ENCODE measurements around the gene MRPS15. TPM values are rescaled to one million over a fixed set of nuclear protein-coding genes. Genes with fewer than 3 reads are reported as not detected.

The MRPS15 gene
- total and polyA plus RNA-seq, 4 donors, result 34.7 to 81.3 (median 57.8) TPM

- H3K27me3 ChIP-seq (ENCODE audit: control insufficient read depth in 1 of 2, insufficient read depth in 2 of 2, low read length in 1 of 2), result no peaks in the 10 kb centered on the region
- H3K27ac ChIP-seq (ENCODE audit: low read depth in 1 of 2, low read length in 2 of 2), result no peak overlapping the region
- no peaks in the 10 kb centered on the region for H3K4me1 ChIP-seq (ENCODE audit: control insufficient read depth in 1 of 2, insufficient read depth in 2 of 2, low read length in 2 of 2)
- intact Hi-C loops (cut with DNase I), result no loop called here
- DNase-seq (no peak), ATAC-seq (ENCODE audit: low FRiP score) (no peak)
- H3K36me3 ChIP-seq (ENCODE audit: control insufficient read depth in 1 of 2, insufficient read depth in 2 of 2, low read length in 1 of 2), result peaks cover 0 to 19% of the 10 kb centered on the region in 2 donors
- no peak overlapping the region for H3K4me3 ChIP-seq (ENCODE audit: low read length in 2 of 2)
- no peaks in the 10 kb centered on the region for H3K9me3 ChIP-seq (ENCODE audit: control insufficient read depth, low read length)
These were observed 7.7 kb downstream of the MRPS15 start for GRCh38 chr1:36456391-36456928.

- no peak for DNase-seq
- intact Hi-C loops (cut with DNase I), result no loop called here
- H3K36me3 ChIP-seq (ENCODE audit: control insufficient read depth in 1 of 2, insufficient read depth in 2 of 2, low read length in 1 of 2), result peaks cover 0 to 13% of the 10 kb centered on the region in 2 donors
- no peaks in the 10 kb centered on the region for H3K9me3 ChIP-seq (ENCODE audit: control insufficient read depth, low read length)
- 84 to 86% methylated on average over 1 of the region's 1 CpG for WGBS, 2 donors
- H3K4me3 ChIP-seq (ENCODE audit: low read length in 2 of 2), result no peak overlapping the region
- H3K27me3 ChIP-seq (ENCODE audit: control insufficient read depth in 1 of 2, insufficient read depth in 2 of 2, low read length in 1 of 2), result no peaks in the 10 kb centered on the region
- H3K4me1 ChIP-seq (ENCODE audit: control insufficient read depth in 1 of 2, insufficient read depth in 2 of 2, low read length in 2 of 2), result no peaks in the 10 kb centered on the region
- H3K27ac ChIP-seq (ENCODE audit: low read depth in 1 of 2, low read length in 2 of 2), result no peak overlapping the region
- ATAC-seq (ENCODE audit: low FRiP score), result no peak
These were observed 8.8 kb downstream of the MRPS15 start for GRCh38 chr1:36455386-36455785.

- no peaks in the 10 kb centered on the region for H3K4me1 ChIP-seq (ENCODE audit: control insufficient read depth in 1 of 2, insufficient read depth in 2 of 2, low read length in 2 of 2)
- no peak overlapping the region for H3K27ac ChIP-seq (ENCODE audit: low read depth in 1 of 2, low read length in 2 of 2)
- intact Hi-C loops (cut with DNase I), result no loop called here
- ATAC-seq (ENCODE audit: low FRiP score), result no peak
- DNase-seq, result no peak
- H3K36me3 ChIP-seq (ENCODE audit: control insufficient read depth in 1 of 2, insufficient read depth in 2 of 2, low read length in 1 of 2), result peaks cover 0 to 11% of the 10 kb centered on the region in 2 donors
- H3K9me3 ChIP-seq (ENCODE audit: control insufficient read depth, low read length), result no peaks in the 10 kb centered on the region
- 89 to 91% methylated on average over 6 of the region's 6 CpGs for WGBS, 2 donors
- no peak overlapping the region for H3K4me3 ChIP-seq (ENCODE audit: low read length in 2 of 2)
- no peaks in the 10 kb centered on the region for H3K27me3 ChIP-seq (ENCODE audit: control insufficient read depth in 1 of 2, insufficient read depth in 2 of 2, low read length in 1 of 2)
These were observed 10.4 kb downstream of the MRPS15 start for GRCh38 chr1:36453600-36454388.

- no peaks in the 10 kb centered on the region for H3K27me3 ChIP-seq (ENCODE audit: control insufficient read depth in 1 of 2, insufficient read depth in 2 of 2, low read length in 1 of 2)
- H3K27ac ChIP-seq (ENCODE audit: low read depth in 1 of 2, low read length in 2 of 2), result no peak overlapping the region
- H3K9me3 ChIP-seq (ENCODE audit: control insufficient read depth, low read length), result no peaks in the 10 kb centered on the region
- 86 to 91% methylated on average over 3 of the region's 3 CpGs for WGBS, 2 donors
- H3K4me3 ChIP-seq (ENCODE audit: low read length in 2 of 2), result no peak overlapping the region
- ATAC-seq (ENCODE audit: low FRiP score) (no peak), DNase-seq (no peak)
- H3K36me3 ChIP-seq (ENCODE audit: control insufficient read depth in 1 of 2, insufficient read depth in 2 of 2, low read length in 1 of 2), result peaks cover 0 to 9% of the 10 kb centered on the region in 2 donors
- intact Hi-C loops (cut with DNase I), result no loop called here
- no peaks in the 10 kb centered on the region for H3K4me1 ChIP-seq (ENCODE audit: control insufficient read depth in 1 of 2, insufficient read depth in 2 of 2, low read length in 2 of 2)
These were observed 11.1 kb downstream of the MRPS15 start for GRCh38 chr1:36453051-36453450.

- ATAC-seq (ENCODE audit: low FRiP score), result peak; percentile 39
- DNase-seq, result no peak
- Histone ChIP-seq H3K27ac (ENCODE audit: low read depth in 1 of 2, low read length in 2 of 2) (peak overlapping the region in 1 of 2 donors; percentile 86), H3K4me3 (ENCODE audit: low read length in 2 of 2) (peak overlapping the region; percentile 37 to 53), H3K4me1 (ENCODE audit: control insufficient read depth in 1 of 2, insufficient read depth in 2 of 2, low read length in 2 of 2) (no peaks in the 10 kb centered on the region), H3K9me3 (ENCODE audit: control insufficient read depth, low read length) (no peaks in the 10 kb centered on the region), H3K27me3 (ENCODE audit: control insufficient read depth in 1 of 2, insufficient read depth in 2 of 2, low read length in 1 of 2) (no peaks in the 10 kb centered on the region), H3K36me3 (ENCODE audit: control insufficient read depth in 1 of 2, insufficient read depth in 2 of 2, low read length in 1 of 2) (peaks cover 0 to 1% of the 10 kb centered on the region in 2 donors)
- WGBS, 2 donors, result 26 to 28% methylated on average over 18 of the region's 18 CpGs
- intact Hi-C loops (cut with DNase I), result no loop called here
These were observed 13.3 kb downstream of the MRPS15 start for GRCh38 chr1:36450919-36451305.

GRCh38 chr1:36450270-36450918 is 13.8 kb downstream of the MRPS15 start, which contains the start of gene OSCP1:
Gene OSCP1 (minus strand): TSS chr1:36450451. CDS start chr1:36450369, 82 bp downstream.
- H3K4me1 ChIP-seq (ENCODE audit: control insufficient read depth in 1 of 2, insufficient read depth in 2 of 2, low read length in 2 of 2), result no peaks in the 10 kb centered on the region
- peak within 1 kb of the TSS; percentile 37 to 53 for H3K4me3 ChIP-seq (ENCODE audit: low read length in 2 of 2)
- H3K36me3 ChIP-seq (ENCODE audit: control insufficient read depth in 1 of 2, insufficient read depth in 2 of 2, low read length in 1 of 2), result no peaks in the 10 kb centered on the region
- no peaks in the 10 kb centered on the region for H3K27me3 ChIP-seq (ENCODE audit: control insufficient read depth in 1 of 2, insufficient read depth in 2 of 2, low read length in 1 of 2)
- ATAC-seq (ENCODE audit: low FRiP score) (peak; percentile 99), DNase-seq (peak; percentile 97 to 98)
- WGBS, 2 donors, result 0% methylated on average over 47 to 48 of the region's 48 CpGs
- intact Hi-C loops (cut with DNase I), result no loop called here
- peak within 1 kb of the TSS; percentile 70 to 86 for H3K27ac ChIP-seq (ENCODE audit: low read depth in 1 of 2, low read length in 2 of 2)
- H3K9me3 ChIP-seq (ENCODE audit: control insufficient read depth, low read length), result no peaks in the 10 kb centered on the region

- intact Hi-C loops (cut with DNase I), result no loop called here
- no peak overlapping the region for H3K27ac ChIP-seq (ENCODE audit: low read depth in 1 of 2, low read length in 2 of 2)
- WGBS, 2 donors, result 90% methylated on average over 4 of the region's 4 CpGs
- H3K36me3 ChIP-seq (ENCODE audit: control insufficient read depth in 1 of 2, insufficient read depth in 2 of 2, low read length in 1 of 2), result no peaks in the 10 kb centered on the region
- H3K27me3 ChIP-seq (ENCODE audit: control insufficient read depth in 1 of 2, insufficient read depth in 2 of 2, low read length in 1 of 2), result no peaks in the 10 kb centered on the region
- DNase-seq, result no peak
- H3K4me3 ChIP-seq (ENCODE audit: low read length in 2 of 2), result no peak overlapping the region
- no peaks in the 10 kb centered on the region for H3K9me3 ChIP-seq (ENCODE audit: control insufficient read depth, low read length)
- H3K4me1 ChIP-seq (ENCODE audit: control insufficient read depth in 1 of 2, insufficient read depth in 2 of 2, low read length in 2 of 2), result no peaks in the 10 kb centered on the region
- ATAC-seq (ENCODE audit: low FRiP score), result no peak
These were observed 15.6 kb downstream of the MRPS15 start for GRCh38 chr1:36448530-36449056.

GRCh38 chr1:36447450-36447849 is 16.7 kb downstream of the MRPS15 start:
- DNase-seq (no peak), ATAC-seq (ENCODE audit: low FRiP score) (no peak)
- intact Hi-C loops (cut with DNase I), result no loop called here

More at GRCh38 chr1:36447450-36447849, 16.7 kb downstream of the MRPS15 start:
- Histone ChIP-seq H3K36me3 (ENCODE audit: control insufficient read depth in 1 of 2, insufficient read depth in 2 of 2, low read length in 1 of 2) (no peaks in the 10 kb centered on the region), H3K4me1 (ENCODE audit: control insufficient read depth in 1 of 2, insufficient read depth in 2 of 2, low read length in 2 of 2) (no peaks in the 10 kb centered on the region), H3K27ac (ENCODE audit: low read depth in 1 of 2, low read length in 2 of 2) (no peak overlapping the region), H3K4me3 (ENCODE audit: low read length in 2 of 2) (no peak overlapping the region), H3K9me3 (ENCODE audit: control insufficient read depth, low read length) (no peaks in the 10 kb centered on the region), H3K27me3 (ENCODE audit: control insufficient read depth in 1 of 2, insufficient read depth in 2 of 2, low read length in 1 of 2) (no peaks in the 10 kb centered on the region)
